ENCODE measurements around the gene TPM4. TPM values are rescaled to one million over a fixed set of nuclear protein-coding genes. Genes with fewer than 3 reads are reported as not detected.

TPM4 gene
- total and polyA plus RNA-seq, 8 donors = 437 to 631 (median 556) TPM

- Histone ChIP-seq H3K36me3 (peaks cover 0 to 100% of the 10 kb centered on the region in 2 donors), H3K27ac (no peak overlapping the region), H3K9me3 (no peaks in the 10 kb centered on the region), H3K4me3 (no peak overlapping the region), H3K27me3 (no peaks in the 10 kb centered on the region), H3K4me1 (no peaks in the 10 kb centered on the region)
- DNase-seq = peak in 1 of 4 donors; percentile 34
- intact Hi-C loops (cut with DNase I) = no loop called here
- no peak for ATAC-seq
- no peak for TF ChIP-seq CTCF (IDR thresholded peaks at IDR 0.05)
These were observed 49.6 kb downstream of the TPM4 start for GRCh38 chr19:16125737-16126495.

GRCh38 chr19:16127080-16127479 lies 50.8 kb downstream of the TPM4 start:
- Histone ChIP-seq H3K27ac (no peak overlapping the region), H3K4me1 (no peaks in the 10 kb centered on the region), H3K4me3 (no peak overlapping the region), H3K36me3 (peaks cover 0 to 100% of the 10 kb centered on the region in 2 donors), H3K27me3 (no peaks in the 10 kb centered on the region), H3K9me3 (no peaks in the 10 kb centered on the region)
- intact Hi-C loops (cut with DNase I) = no loop called here
- ATAC-seq (no peak), DNase-seq (peak in 1 of 4 donors; percentile 31)
- no peak for TF ChIP-seq CTCF (IDR thresholded peaks at IDR 0.05)

GRCh38 chr19:16127776-16128371 lies 51.6 kb downstream of the TPM4 start:
- H3K36me3 ChIP-seq = peaks cover 0 to 100% of the 10 kb centered on the region in 2 donors
- DNase-seq (no peak), ATAC-seq (no peak)
- no peak overlapping the region for H3K27ac ChIP-seq
- no peak for TF ChIP-seq CTCF (IDR thresholded peaks at IDR 0.05)
- intact Hi-C loops (cut with DNase I) = no loop called here
- no peaks in the 10 kb centered on the region for H3K9me3 ChIP-seq
- no peak overlapping the region for H3K4me3 ChIP-seq
- no peaks in the 10 kb centered on the region for H3K4me1 ChIP-seq
- H3K27me3 ChIP-seq = no peaks in the 10 kb centered on the region

- ATAC-seq (no peak), DNase-seq (no peak)
- Histone ChIP-seq H3K9me3 (no peaks in the 10 kb centered on the region), H3K27me3 (no peaks in the 10 kb centered on the region), H3K4me1 (peaks cover 0 to 2% of the 10 kb centered on the region in 2 donors), H3K4me3 (no peak overlapping the region), H3K36me3 (peaks cover 0 to 80% of the 10 kb centered on the region in 2 donors), H3K27ac (no peak overlapping the region)
- TF ChIP-seq CTCF (IDR thresholded peaks at IDR 0.05) = no peak
- intact Hi-C loops (cut with DNase I) = no loop called here
These were observed 55.4 kb downstream of the TPM4 start for GRCh38 chr19:16131648-16132047.

GRCh38 chr19:16133818-16134217 lies 57.5 kb downstream of the TPM4 start:
- no peak overlapping the region for H3K4me3 ChIP-seq
- intact Hi-C loops (cut with DNase I) = no loop called here
- no peak overlapping the region for H3K27ac ChIP-seq
- H3K4me1 ChIP-seq = peaks cover 0 to 2% of the 10 kb centered on the region in 2 donors
- DNase-seq (no peak), ATAC-seq (no peak)
- H3K27me3 ChIP-seq = no peaks in the 10 kb centered on the region
- TF ChIP-seq CTCF (IDR thresholded peaks at IDR 0.05) = no peak
- peaks cover 0 to 58% of the 10 kb centered on the region in 2 donors for H3K36me3 ChIP-seq
- no peaks in the 10 kb centered on the region for H3K9me3 ChIP-seq

Measured in left lung (tissue), 10 donors.